Measurements from ENCODE around the gene EPB41L2. TPM values are rescaled to one million over a fixed set of nuclear protein-coding genes. Genes with fewer than 3 reads are reported as not detected.

The EPB41L2 gene
- total RNA-seq, 1 donor from 2014 or later = 124 TPM

GRCh38 chr6:130913120-130913519, 149.9 kb downstream of the EPB41L2 start:
- H3K27me3 ChIP-seq (ENCODE audit: low read depth) = no peaks in the 10 kb centered on the region
- ATAC-seq (no peak), DNase-seq (no peak)
- intact Hi-C loops (cut with DNase I) = no loop called here
- H3K4me1 ChIP-seq = no peaks in the 10 kb centered on the region
- H3K27ac ChIP-seq = no peak overlapping the region
- no peaks in the 10 kb centered on the region for H3K36me3 ChIP-seq
- H3K9me3 ChIP-seq = no peaks in the 10 kb centered on the region
- TF ChIP-seq CTCF (IDR thresholded peaks at IDR 0.05) = no peak
- H3K4me3 ChIP-seq = no peak overlapping the region

GRCh38 chr6:130912434-130912833, 150.6 kb downstream of the EPB41L2 start:
- Histone ChIP-seq H3K27ac (no peak overlapping the region), H3K9me3 (no peaks in the 10 kb centered on the region), H3K4me1 (no peaks in the 10 kb centered on the region), H3K27me3 (ENCODE audit: low read depth) (no peaks in the 10 kb centered on the region), H3K36me3 (no peaks in the 10 kb centered on the region), H3K4me3 (no peak overlapping the region)
- no peak for ATAC-seq
- no peak for DNase-seq
- intact Hi-C loops (cut with DNase I) = no loop called here
- no peak for TF ChIP-seq CTCF (IDR thresholded peaks at IDR 0.05)

- Histone ChIP-seq H3K4me1 (no peaks in the 10 kb centered on the region), H3K4me3 (no peak overlapping the region), H3K27ac (no peak overlapping the region), H3K9me3 (no peaks in the 10 kb centered on the region), H3K27me3 (ENCODE audit: low read depth) (no peaks in the 10 kb centered on the region), H3K36me3 (no peaks in the 10 kb centered on the region)
- DNase-seq = no peak
- intact Hi-C loops (cut with DNase I) = no loop called here
- ATAC-seq = no peak
- TF ChIP-seq CTCF (IDR thresholded peaks at IDR 0.05) = no peak
Measured at GRCh38 chr6:130908958-130909357, 154.1 kb downstream of the EPB41L2 start.

GRCh38 chr6:130908188-130908587, 154.9 kb downstream of the EPB41L2 start:
- Histone ChIP-seq H3K27ac (no peak overlapping the region), H3K27me3 (ENCODE audit: low read depth) (no peaks in the 10 kb centered on the region), H3K9me3 (no peaks in the 10 kb centered on the region), H3K4me3 (no peak overlapping the region), H3K36me3 (no peaks in the 10 kb centered on the region), H3K4me1 (no peaks in the 10 kb centered on the region)
- ATAC-seq (no peak), DNase-seq (no peak)
- intact Hi-C loops (cut with DNase I) = no loop called here
- no peak for TF ChIP-seq CTCF (IDR thresholded peaks at IDR 0.05)

- intact Hi-C loops (cut with DNase I) = no loop called here
- Histone ChIP-seq H3K36me3 (no peaks in the 10 kb centered on the region), H3K4me1 (no peaks in the 10 kb centered on the region), H3K27ac (no peak overlapping the region), H3K27me3 (ENCODE audit: low read depth) (no peaks in the 10 kb centered on the region), H3K9me3 (no peaks in the 10 kb centered on the region), H3K4me3 (no peak overlapping the region)
- TF ChIP-seq CTCF (IDR thresholded peaks at IDR 0.05) = no peak
- DNase-seq (no peak), ATAC-seq (no peak)
Measured at GRCh38 chr6:130907687-130908086, 155.4 kb downstream of the EPB41L2 start.
